Colonic mucosa (tissue), 4 donors: ENCODE data around the gene CIDEC. TPM values are rescaled to one million over a fixed set of nuclear protein-coding genes. Genes with fewer than 3 reads are reported as not detected.

Source experiments
- DNase-seq: peaks from one replicate; pipeline ENCODE4 v3.0.0-alpha.2; 2020
- H3K27ac ChIP-seq: fragments of 200-600 bp; one replicate; pipeline ENCODE4 v1.8.0; 2021
- H3K27me3 ChIP-seq: fragments of 200-600 bp; one replicate; pipeline ENCODE4 v1.8.0; 2021
- H3K36me3 ChIP-seq: fragments of 200-600 bp; one replicate; pipeline ENCODE4 v1.8.0; 2021
- H3K4me1 ChIP-seq: fragments of 200-600 bp; one replicate; pipeline ENCODE4 v1.8.0; 2021; ENCODE audit warnings: mild to moderate bottlenecking
- H3K4me3 ChIP-seq: fragments of 200-600 bp; one replicate; pipeline ENCODE4 v1.8.0; 2021
- H3K9ac ChIP-seq, 2 donors: one replicate each; pipeline ENCODE4 v1.7.0; 2013; ENCODE audit warnings: control low read depth in 2 of 2, low read depth in 2 of 2, low read length in 2 of 2
- H3K9me3 ChIP-seq: fragments of 200-600 bp; one replicate; pipeline ENCODE4 v1.8.0; 2021
- intact Hi-C: fragments of 100-400 bp; cut with DNase I; formaldehyde crosslinking; loops from one replicate; pipeline ENCODE4 v1.14.1; 2022
- total RNA-seq, 2 donors: library from RNA; stranded (reverse); fragmentation: NEBNext Ultra II Directional in 1 of 2; extraction: Animal tissue kit (Norgen Biotek cat#: 25700) in 1 of 2; gene quantifications; one replicate each; pipeline ENCODE4 v1.2.1, GENCODE V29; 2021
- TF ChIP-seq, protein P1 (sequence below): fragments of 200-600 bp; IDR thresholded peaks from one replicate; pipeline ENCODE4 v1.8.0; 2022; ENCODE audit warnings: antibody characterized with exemption, mild to moderate bottlenecking
- donor health status: healthy.
- donor health status: DM: no; HTN: no; CAD: no.
- donor health status: DM: no; HTN: no; CAD: no.

Gene CIDEC
- total RNA-seq, 2 donors from 2014 or later: 4.5 to 8.9 TPM

DNA sequence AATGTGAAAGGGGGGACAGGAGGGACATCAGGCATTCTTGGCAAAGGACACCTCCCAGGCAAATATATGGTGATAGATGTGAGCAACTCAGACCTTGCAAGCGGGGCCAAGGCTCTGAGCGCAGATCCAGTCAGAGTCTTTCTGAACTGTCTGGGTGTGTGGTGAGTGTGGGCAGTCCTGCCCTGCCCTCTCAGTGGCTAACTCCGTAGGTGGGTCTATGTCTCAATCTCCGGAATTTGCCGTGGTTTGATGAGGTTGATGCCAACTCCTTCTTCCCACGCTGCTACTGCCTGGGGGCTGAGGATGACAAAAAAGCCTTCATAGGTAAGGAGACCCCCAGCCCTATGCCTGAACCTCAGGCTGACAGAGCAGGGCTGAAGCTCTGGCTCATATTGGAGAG lies 62.6 kb downstream of the CIDEC start:
- Histone ChIP-seq H3K4me3 (no peak overlapping the region), H3K36me3 (no peaks in the 10 kb centered on the region), H3K9me3 (no peaks in the 10 kb centered on the region), H3K27me3 (no peaks in the 10 kb centered on the region), H3K27ac (no peak overlapping the region), H3K4me1 (no peaks in the 10 kb centered on the region), H3K9ac (no peak overlapping the region)
- intact Hi-C loops: no loop called here
- TF ChIP-seq, protein P1, sequence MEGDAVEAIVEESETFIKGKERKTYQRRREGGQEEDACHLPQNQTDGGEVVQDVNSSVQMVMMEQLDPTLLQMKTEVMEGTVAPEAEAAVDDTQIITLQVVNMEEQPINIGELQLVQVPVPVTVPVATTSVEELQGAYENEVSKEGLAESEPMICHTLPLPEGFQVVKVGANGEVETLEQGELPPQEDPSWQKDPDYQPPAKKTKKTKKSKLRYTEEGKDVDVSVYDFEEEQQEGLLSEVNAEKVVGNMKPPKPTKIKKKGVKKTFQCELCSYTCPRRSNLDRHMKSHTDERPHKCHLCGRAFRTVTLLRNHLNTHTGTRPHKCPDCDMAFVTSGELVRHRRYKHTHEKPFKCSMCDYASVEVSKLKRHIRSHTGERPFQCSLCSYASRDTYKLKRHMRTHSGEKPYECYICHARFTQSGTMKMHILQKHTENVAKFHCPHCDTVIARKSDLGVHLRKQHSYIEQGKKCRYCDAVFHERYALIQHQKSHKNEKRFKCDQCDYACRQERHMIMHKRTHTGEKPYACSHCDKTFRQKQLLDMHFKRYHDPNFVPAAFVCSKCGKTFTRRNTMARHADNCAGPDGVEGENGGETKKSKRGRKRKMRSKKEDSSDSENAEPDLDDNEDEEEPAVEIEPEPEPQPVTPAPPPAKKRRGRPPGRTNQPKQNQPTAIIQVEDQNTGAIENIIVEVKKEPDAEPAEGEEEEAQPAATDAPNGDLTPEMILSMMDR: no peak
- DNase-seq: no peak

Other genes starting within 250 kb of the CIDEC start
- 10 to 100 TPM; 35.9 to 36.3 TPM for gene MTMR14, start 230.7 kb downstream of the CIDEC start, total RNA-seq
- not detected for gene CPNE9, start 176.4 kb downstream of the CIDEC start, total RNA-seq
- gene BRPF1, start 148.5 kb downstream of the CIDEC start, total RNA-seq: 10 to 100 TPM; 13.6 to 18.7 TPM
- 10 to 100 TPM; 19.1 to 24.9 TPM for gene OGG1, start 130.3 kb downstream of the CIDEC start, total RNA-seq
- gene CAMK1, start 110.3 kb downstream of the CIDEC start, total RNA-seq: 10 to 100 TPM in 1 of 2 donors, 1 to 10 TPM in 1; 7.8 to 16.5 TPM
- gene TADA3, start 87.8 kb downstream of the CIDEC start, total RNA-seq: 10 to 100 TPM; 60.1 to 66.4 TPM
- gene ARPC4, start 87.2 kb downstream of the CIDEC start, total RNA-seq: 100 to 1,000 TPM; 221 to 228 TPM
- gene TTLL3, start 70.0 kb downstream of the CIDEC start, total RNA-seq: 10 to 100 TPM; 25.0 to 28.7 TPM
- 10 to 100 TPM; 24.8 to 42.9 TPM for gene RPUSD3, start 36.2 kb downstream of the CIDEC start, total RNA-seq
- 10 to 100 TPM; 43.7 to 51.2 TPM for gene JAGN1, start 10.4 kb upstream of the CIDEC start, total RNA-seq
- 10 to 100 TPM; 66.4 to 71.4 TPM for gene IL17RE, start 22.6 kb upstream of the CIDEC start, total RNA-seq
- gene IL17RC, start 36.8 kb upstream of the CIDEC start, total RNA-seq: 10 to 100 TPM; 21.2 to 26.8 TPM
- 10 to 100 TPM; 23.3 to 40.4 TPM for gene CRELD1, start 53.6 kb upstream of the CIDEC start, total RNA-seq
- gene PRRT3, start 72.2 kb upstream of the CIDEC start, total RNA-seq: 1 to 10 TPM in 1 of 2 donors, under 1 TPM in 1; 0.96 to 1.1 TPM
- gene EMC3, start 106.6 kb upstream of the CIDEC start, total RNA-seq: 10 to 100 TPM; 80.2 to 85.9 TPM
- gene FANCD2, start 146.2 kb upstream of the CIDEC start, total RNA-seq: 10 to 100 TPM in 1 of 2 donors, 1 to 10 TPM in 1; 6.9 to 31.1 TPM
- gene FANCD2OS, start 228.0 kb upstream of the CIDEC start, total RNA-seq: not detected
- 100 to 1,000 TPM; 104 to 105 TPM for gene BRK1, start 235.4 kb upstream of the CIDEC start, total RNA-seq